NCI-H1694 treated with DMSO at 0.1 percent for 48 hours (cell line): ENCODE measurements around the gene CLSTN2.
A peak's percentile ranks its signal among the peaks of the same experiment; 100 is the strongest.

Source experiments
- DNase-seq: peaks from one replicate; lab custom pipeline; 2025; lab: John Stamatoyannopoulos, UW

Gene CLSTN2

DNA sequence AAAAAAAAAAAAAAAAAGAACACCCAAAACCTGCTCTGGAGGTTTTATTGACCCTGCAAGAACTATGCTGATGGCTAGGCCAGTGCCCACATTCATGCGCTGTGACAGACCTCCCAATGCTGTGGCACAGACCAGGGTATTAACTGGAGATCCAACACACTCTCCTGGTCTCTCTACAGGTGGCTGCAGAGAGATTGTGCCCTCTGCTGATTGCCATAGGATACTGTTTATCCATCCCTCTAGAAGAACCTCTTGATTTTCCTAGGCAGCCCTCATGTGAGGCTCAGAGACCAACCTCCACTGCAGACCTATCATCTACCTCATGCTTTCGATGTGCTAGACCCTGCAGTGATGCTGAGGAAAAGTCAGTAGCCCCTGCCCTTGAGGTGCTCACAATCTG, 617.4 kb downstream of the CLSTN2 start:
- DNase-seq = peak; percentile 11

GRCh38 chr3:140552898-140553297, 617.9 kb downstream of the CLSTN2 start:
- DNase-seq = no peak

GRCh38 chr3:140553591-140553990, 618.6 kb downstream of the CLSTN2 start:
- no peak for DNase-seq

DNA sequence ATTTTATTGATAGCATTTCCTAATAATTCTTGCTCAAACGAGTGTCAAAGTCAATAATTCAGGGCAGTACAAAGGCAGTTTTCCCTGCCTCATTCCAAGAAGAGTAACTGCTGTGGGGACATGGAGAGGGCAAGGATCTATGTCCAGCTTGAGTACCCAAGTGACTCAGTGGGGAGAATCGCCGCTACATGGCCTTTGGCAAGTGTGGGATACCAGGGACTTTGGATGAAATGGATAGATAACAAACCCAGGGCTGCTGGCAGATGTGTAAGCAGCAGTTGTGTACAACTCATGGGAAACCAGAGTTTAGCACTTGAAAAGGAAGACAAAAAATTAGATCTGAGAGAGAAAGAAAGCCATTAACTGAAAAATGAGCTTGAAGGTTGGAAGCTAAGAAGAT, 620.7 kb downstream of the CLSTN2 start:
- no peak for DNase-seq

- no peak for DNase-seq
Observed at GRCh38 chr3:140557476-140557875, 622.5 kb downstream of the CLSTN2 start.

- DNase-seq = no peak
Observed at GRCh38 chr3:140559546-140559945, 624.6 kb downstream of the CLSTN2 start.

- DNase-seq = peak; percentile 38
Observed at GRCh38 chr3:140563206-140563760, 628.3 kb downstream of the CLSTN2 start.

GRCh38 chr3:140568131-140568530, 633.1 kb downstream of the CLSTN2 start:
- DNase-seq = no peak

GRCh38 chr3:140568842-140569520, 634.0 kb downstream of the CLSTN2 start:
- DNase-seq = no peak

GRCh38 chr3:140570602-140571001, 635.6 kb downstream of the CLSTN2 start:
- no peak for DNase-seq

GRCh38 chr3:140571836-140572235, 636.9 kb downstream of the CLSTN2 start:
- no peak for DNase-seq

DNA sequence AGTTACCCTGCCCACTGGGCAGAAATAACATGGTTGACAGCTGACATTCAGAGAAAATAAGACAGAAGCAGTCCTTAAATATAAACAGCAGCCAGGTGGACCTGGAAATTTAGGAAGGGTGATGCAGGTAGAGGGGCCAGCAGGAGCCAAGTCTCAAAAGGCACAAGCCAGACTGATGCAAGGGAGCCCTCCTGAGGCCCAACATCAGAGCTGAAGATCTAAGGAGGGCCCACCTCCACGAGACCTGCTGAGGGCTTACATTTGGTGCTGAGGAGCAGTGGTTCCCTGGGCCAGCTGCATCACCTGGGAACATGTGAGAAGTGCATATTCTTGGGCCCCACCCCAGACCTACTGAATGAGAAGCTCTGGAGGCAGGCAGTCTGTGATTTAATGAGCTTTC, 637.3 kb downstream of the CLSTN2 start:
- no peak for DNase-seq

GRCh38 chr3:140573011-140573410, 638.0 kb downstream of the CLSTN2 start:
- no peak for DNase-seq

DNA sequence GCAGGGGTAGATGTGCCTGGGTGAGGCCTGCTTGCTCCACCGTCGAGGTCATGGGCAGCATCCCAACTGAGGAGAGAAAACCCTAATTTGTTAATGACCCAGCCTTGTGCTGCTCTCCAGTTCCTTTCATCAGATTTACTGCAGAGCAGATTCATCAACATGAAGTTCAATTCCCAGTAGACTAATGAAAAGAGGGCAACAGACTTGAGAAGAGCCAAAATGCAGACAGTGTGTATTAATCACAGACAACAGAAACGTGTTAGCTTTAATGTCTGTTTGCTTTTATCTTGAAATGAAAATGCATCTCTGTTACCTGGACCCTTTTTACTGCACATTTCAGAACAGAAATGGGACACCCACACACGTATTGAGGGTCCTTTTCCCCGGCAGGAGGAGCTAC, 639.4 kb downstream of the CLSTN2 start:
- no peak for DNase-seq

DNA sequence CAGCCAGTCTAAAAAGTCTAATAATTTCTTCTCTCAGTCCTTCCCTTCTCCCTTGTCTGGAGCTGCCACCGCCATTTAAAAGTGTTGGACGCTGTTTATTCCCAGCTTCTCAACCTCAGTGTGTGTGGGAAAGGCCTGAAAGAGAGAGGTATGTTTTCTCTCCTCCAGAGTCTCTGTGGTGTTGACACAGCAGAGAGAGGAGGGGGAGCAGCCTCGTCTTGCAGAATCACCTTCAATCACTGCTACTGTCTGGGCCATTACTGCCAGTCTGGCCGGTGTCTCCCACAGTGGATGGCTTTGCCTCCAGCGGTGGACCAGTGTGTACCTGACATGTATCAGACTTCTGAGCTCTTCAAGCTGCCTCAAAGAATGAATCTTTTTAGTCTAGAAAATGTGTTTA, 641.5 kb downstream of the CLSTN2 start:
- no peak for DNase-seq

DNA sequence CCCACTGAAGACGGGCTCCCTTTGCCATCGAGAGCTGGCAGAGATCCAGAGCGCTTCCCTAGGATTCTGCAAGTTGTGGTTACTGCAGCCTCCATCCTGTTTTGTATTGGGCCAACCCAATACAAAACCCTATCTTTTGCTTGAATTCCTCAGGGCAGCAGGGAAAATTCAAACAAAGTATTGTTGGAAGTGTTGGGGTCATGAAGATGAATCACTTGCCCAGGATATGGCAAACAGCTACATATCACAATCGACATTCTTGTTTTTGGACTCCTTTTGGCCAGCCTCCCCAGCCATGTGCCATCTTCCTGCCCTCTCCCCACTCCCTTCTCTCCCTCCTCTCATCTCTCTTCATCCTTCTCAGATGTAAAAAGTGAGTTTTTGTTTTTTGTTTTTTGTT, 642.9 kb downstream of the CLSTN2 start:
- no peak for DNase-seq

GRCh38 chr3:140579260-140579659, 644.3 kb downstream of the CLSTN2 start:
- DNase-seq = no peak

DNA sequence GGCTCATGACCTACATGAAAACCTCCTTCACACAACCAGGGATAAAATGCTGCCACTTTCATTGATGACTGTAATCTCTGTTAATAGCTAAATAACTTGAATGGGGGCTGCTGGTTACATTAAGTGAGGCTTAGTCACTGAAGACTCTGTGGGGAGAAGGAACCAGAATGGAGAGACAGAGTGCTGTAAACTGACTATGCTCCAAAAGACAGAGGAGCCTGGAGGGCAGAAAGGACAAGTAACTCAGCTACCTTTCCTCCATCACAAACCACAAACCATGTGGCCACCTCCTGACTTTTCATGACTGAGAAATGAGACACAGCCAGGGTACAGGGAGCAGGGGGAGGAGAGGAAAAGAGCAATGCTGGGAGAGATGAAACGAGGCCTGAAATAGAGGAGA, 645.8 kb downstream of the CLSTN2 start:
- DNase-seq = no peak

GRCh38 chr3:140584549-140584948, 649.6 kb downstream of the CLSTN2 start:
- DNase-seq = no peak

DNA sequence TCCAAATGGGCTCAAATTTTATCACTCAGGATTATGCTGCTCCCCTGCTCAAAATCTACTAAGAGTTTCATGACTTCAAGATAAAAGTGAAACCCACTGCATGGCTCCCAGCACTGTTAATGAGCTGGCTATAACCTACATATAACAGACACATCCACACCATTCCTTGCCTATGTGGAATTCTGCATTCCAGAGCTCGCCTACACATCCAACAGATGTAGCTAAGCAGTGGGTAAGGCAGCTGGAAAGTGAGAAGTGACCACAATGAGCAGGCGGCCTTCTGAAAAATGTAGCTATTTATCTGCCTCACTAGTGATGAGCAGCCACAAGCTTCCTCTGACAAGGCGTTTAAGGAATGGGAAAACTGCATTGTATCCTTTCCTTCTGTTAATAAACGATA, 650.8 kb downstream of the CLSTN2 start:
- no peak for DNase-seq

GRCh38 chr3:140586311-140586710, 651.3 kb downstream of the CLSTN2 start:
- no peak for DNase-seq

GRCh38 chr3:140588558-140588957, 653.6 kb downstream of the CLSTN2 start:
- DNase-seq = no peak

DNA sequence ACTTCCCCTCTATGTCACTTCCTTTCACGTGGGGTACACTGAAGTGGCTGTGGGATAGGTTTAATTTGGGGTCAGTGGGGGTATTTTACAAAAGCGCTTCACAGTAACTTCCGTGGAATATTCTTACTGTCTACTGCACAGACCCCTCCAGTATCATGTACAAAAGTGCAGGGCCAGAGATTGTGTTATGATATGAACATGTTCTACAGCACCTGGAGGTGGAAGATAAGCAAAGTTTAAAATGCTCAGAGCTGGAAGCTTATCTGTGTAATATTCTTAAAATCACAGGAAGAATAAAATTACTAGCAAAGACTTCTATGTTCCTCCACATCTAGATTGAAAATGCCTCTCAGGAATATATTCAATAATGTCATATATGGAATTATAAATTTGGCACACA, 658.8 kb downstream of the CLSTN2 start:
- DNase-seq = no peak

DNA sequence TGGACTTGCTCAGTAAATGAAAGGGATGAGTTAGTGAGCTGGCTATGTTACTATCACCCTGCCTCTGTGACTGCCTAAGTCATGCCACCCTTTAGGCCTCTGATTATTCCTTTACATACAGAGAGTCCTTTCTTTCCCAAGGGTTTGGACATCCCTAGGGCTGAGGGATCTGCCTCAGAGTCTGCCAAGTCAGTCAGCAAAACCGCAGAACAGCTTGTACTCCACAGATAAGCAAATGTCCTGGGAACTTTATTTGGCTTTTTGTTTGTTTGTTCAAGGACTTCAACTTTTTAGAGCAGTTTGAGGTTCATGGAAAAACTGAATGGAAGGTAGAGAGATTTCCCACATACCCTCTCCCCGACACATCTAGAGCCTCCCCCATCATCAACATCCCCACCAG, 660.3 kb downstream of the CLSTN2 start:
- DNase-seq = no peak
